Spleen (tissue), 11 donors: ENCODE data around the gene MYLK4. TPM values are rescaled to one million over a fixed set of nuclear protein-coding genes. Genes with fewer than 3 reads are reported as not detected.
"Not testable (repeated sequence)": the region's sequence is repeated elsewhere in the genome, so short reads cannot be mapped to it uniquely, and the experiment has no call there.

Experiments used
- DNase-seq: peaks from one replicate; pipeline ENCODE4 v3.0.0-alpha.2; 2020
- H3K27ac ChIP-seq, 8 donors: fragments of 200-600 bp; sonication (generic) in 7 of 8; 1 replicate in 4 of 8; 2 replicates in 4 of 8; pipeline versions ENCODE4 v1.5.0 to v1.8.0; 2016 to 2021; ENCODE audit warnings: inconsistent platforms in 4 of 8, mild to moderate bottlenecking in 4 of 8, moderate library complexity in 1 of 8
- H3K27me3 ChIP-seq, 7 donors: fragments of 200-600 bp; sonication (generic) in 6 of 7; replicated peaks in 1 of 7; 1 replicate in 4 of 7; 2 replicates in 3 of 7; pipeline versions ENCODE4 v1.5.0 to v1.8.0; 2016 to 2021; ENCODE audit warnings: inconsistent platforms in 3 of 7, mild to moderate bottlenecking in 1 of 7
- H3K36me3 ChIP-seq, 6 donors: fragments of 200-600 bp; sonication (generic) in 5 of 6; 1 replicate in 4 of 6; 2 replicates in 2 of 6; pipeline versions ENCODE4 v1.5.0 to v1.8.0; 2016 to 2021; ENCODE audit warnings: inconsistent platforms in 2 of 6
- H3K4me1 ChIP-seq, 6 donors: fragments of 200-600 bp; sonication (generic) in 5 of 6; 1 replicate in 3 of 6; 2 replicates in 3 of 6; pipeline versions ENCODE4 v1.5.0 to v1.8.0; 2016 to 2021; ENCODE audit warnings: inconsistent platforms in 3 of 6
- H3K4me3 ChIP-seq, 8 donors: fragments of 200-600 bp; sonication (generic) in 7 of 8; 1 replicate in 4 of 8; 2 replicates in 4 of 8; pipeline versions ENCODE4 v1.5.0 to v1.8.0; 2016 to 2021; ENCODE audit warnings: inconsistent platforms in 4 of 8, mild to moderate bottlenecking in 4 of 8, moderate library complexity in 2 of 8
- H3K9me3 ChIP-seq, 8 donors: fragments of 200-600 bp; sonication (generic) in 7 of 8; 1 replicate in 4 of 8; 2 replicates in 4 of 8; pipeline versions ENCODE4 v1.5.0 to v1.8.0; 2016 to 2021; ENCODE audit warnings: inconsistent platforms in 4 of 8
- POLR2A ChIP-seq, 3 donors: fragments of 450-650 bp; IDR thresholded peaks; one replicate each; pipeline ENCODE4 v1.5.1; 2017; ENCODE audit warnings: antibody characterized with exemption in 3 of 3, mild to moderate bottlenecking in 1 of 3
- POLR2AphosphoS5 ChIP-seq, 3 donors: sonication (generic); formaldehyde crosslinking; IDR thresholded peaks; one replicate each; pipeline ENCODE4 v1.5.1; 2017; ENCODE audit warnings: antibody characterized with exemption in 3 of 3
- WGBS, 5 donors: extraction: QIAGEN DNeasy Blood & Tissue Kit in 3 of 5; methylation state at CpG; one replicate each; pipeline versions ENCODE4 v1.1.5 to v1.1.7; 2013 to 2018; 5-methylcytosine and 5-hydroxymethylcytosine counted together
- intact Hi-C: fragments of 100-400 bp; cut with DNase I; formaldehyde crosslinking; loops from one replicate; pipeline ENCODE4 v1.15.0; 2023; ENCODE audit warnings: low total_unique reads
- polyA plus RNA-seq, 3 donors: library from polyadenylated mRNA; stranded (reverse); fragments of 200-250 nt; gene quantifications; one replicate each; pipeline ENCODE4 v1.2.1, GENCODE V29; 2013
- total RNA-seq, 7 donors: library from RNA; depleted of rRNA in 3 of 7; stranded (reverse); fragments of >200 nt in 3 of 7; fragmentation: NEBNext Ultra II Directional in 4 of 7; extraction: Animal tissue kit (Norgen Biotek cat#: 25700) in 4 of 7; gene quantifications; one replicate each; pipeline versions ENCODE4 v1.1.0 to v1.2.1, GENCODE V29; 2016 to 2021
- TF ChIP-seq, protein P1 (sequence below), 11 experiments: fragments of 200-600 bp in 7 of 11; fragments of 450-650 bp in 4 of 11; sonication (generic) in 4 of 11; IDR thresholded peaks in 8 of 11; conservative IDR thresholded peaks in 3 of 11; 1 replicate in 7 of 11; 2 replicates in 4 of 11; pipeline versions ENCODE4 v1.4.0 to v1.8.0; 2016 to 2021; ENCODE audit warnings: antibody characterized with exemption in 11 of 11, inconsistent platforms in 4 of 11, mild to moderate bottlenecking in 1 of 11
- donor health status: healthy with polysubstance abuse.
- donor health status: DM: no; HTN: no; CAD: no; lungs with moderate emphysema.
- donor health status: DM: no; HTN: no; CAD: no.
- donor health status: Bipolar disorder and iron deficiency.
- donor health status: healthy.
- donor health status: DM: no; HTN: no; CAD: no.
- donor health status: DM: yes; HTN: yes; CAD: no.

MYLK4 gene
- total and polyA plus RNA-seq, 10 donors: 0.21 to 1.9 (median 0.76) TPM

DNA sequence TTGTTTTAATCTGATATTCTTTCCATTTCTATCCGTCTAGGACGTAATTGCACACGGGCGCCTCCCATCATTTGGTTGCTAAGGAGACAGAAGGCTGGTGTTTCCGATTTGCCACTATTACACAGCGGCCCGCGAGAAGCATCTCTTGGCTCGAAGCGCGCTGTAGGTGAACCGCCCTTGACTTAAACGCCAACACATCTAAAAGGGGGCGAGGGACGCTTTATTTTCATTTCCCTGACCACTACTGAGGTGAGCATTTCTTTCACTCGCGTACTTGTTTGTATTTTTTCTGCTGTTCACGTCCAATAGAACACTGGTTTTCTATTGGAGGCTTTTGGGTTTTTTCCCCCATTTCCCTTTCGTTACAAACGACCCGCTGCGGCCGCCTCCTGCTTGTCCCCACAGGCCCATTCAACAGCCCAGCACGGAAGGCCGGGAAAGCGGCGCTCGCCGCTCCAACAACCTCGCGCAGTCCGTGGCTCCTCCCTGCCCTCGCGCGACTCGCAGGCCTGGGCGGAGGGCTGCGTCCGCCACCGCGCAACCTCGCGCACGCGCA is 14.0 kb upstream of the MYLK4 start:
- Histone ChIP-seq H3K4me1 (peaks cover 29 to 54% (median 41%) of the 10 kb centered on the region in 6 donors), H3K9me3 (no peaks in the 10 kb centered on the region), H3K27me3 (no peaks in the 10 kb centered on the region), H3K4me3 (peak overlapping the region; percentile 35 to 96 (median 62)), H3K36me3 (no peaks in the 10 kb centered on the region), H3K27ac (peak overlapping the region; percentile 59 to 98 (median 94))
- peak; percentile 87 for DNase-seq
- TF ChIP-seq POLR2AphosphoS5 (IDR thresholded peaks at IDR 0.05) (peak; percentile 85 to 88 (median 86)), POLR2A (IDR thresholded peaks at IDR 0.05) (no peak)
- TF ChIP-seq, protein P1, sequence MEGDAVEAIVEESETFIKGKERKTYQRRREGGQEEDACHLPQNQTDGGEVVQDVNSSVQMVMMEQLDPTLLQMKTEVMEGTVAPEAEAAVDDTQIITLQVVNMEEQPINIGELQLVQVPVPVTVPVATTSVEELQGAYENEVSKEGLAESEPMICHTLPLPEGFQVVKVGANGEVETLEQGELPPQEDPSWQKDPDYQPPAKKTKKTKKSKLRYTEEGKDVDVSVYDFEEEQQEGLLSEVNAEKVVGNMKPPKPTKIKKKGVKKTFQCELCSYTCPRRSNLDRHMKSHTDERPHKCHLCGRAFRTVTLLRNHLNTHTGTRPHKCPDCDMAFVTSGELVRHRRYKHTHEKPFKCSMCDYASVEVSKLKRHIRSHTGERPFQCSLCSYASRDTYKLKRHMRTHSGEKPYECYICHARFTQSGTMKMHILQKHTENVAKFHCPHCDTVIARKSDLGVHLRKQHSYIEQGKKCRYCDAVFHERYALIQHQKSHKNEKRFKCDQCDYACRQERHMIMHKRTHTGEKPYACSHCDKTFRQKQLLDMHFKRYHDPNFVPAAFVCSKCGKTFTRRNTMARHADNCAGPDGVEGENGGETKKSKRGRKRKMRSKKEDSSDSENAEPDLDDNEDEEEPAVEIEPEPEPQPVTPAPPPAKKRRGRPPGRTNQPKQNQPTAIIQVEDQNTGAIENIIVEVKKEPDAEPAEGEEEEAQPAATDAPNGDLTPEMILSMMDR (IDR thresholded peaks at IDR 0.05 in 8 of 11, conservative IDR thresholded peaks at IDR 0.05 in 3 of 11): no peak
- 0 to 1% (median 0%) methylated on average over 38 to 45 of the region's 45 CpGs for WGBS, 5 donors
- intact Hi-C loops: no loop called here

DNA sequence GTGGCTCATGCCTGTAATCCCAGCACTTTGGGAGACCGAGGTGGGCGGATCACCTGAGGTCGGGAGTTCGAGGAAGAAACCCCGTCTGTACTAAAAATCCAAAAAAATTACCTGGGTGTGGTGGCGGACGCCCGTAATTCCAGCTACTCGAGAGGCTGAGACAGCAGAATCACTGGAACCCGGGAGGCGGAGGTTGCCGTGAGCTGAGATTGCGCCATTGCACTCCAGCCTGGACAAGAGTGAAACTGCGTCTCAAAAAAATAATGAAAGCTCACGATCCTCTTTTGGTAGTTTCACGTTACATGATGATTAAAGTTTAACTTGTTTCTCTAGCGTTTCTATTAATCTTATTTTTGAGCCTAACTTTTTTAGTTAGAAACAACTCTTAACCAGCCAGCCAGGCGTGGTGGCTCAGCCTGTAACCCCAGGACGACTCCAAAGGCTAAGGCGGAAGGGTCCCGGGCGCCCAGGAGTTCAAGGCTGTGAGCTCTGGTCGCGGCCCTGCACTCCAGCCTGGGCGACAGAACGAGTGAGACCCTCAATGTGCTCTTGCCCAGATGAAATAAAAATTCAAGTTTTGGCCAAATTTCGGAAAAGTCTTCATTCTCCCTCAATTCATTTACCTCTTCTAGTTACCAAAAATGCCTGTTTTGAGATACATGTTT is 13.3 kb upstream of the MYLK4 start:
- Histone ChIP-seq H3K27me3 (no peaks in the 10 kb centered on the region), H3K9me3 (no peaks in the 10 kb centered on the region), H3K4me3 (peak overlapping the region in 7 of 8 donors; percentile 35 to 96 (median 73)), H3K36me3 (no peaks in the 10 kb centered on the region), H3K4me1 (peaks cover 23 to 47% (median 34%) of the 10 kb centered on the region in 6 donors), H3K27ac (peak overlapping the region in 7 of 8 donors; percentile 89 to 98 (median 95))
- no peak for TF ChIP-seq POLR2AphosphoS5 (IDR thresholded peaks at IDR 0.05)
- no peak for TF ChIP-seq POLR2A (IDR thresholded peaks at IDR 0.05)
- TF ChIP-seq, protein P1 (IDR thresholded peaks at IDR 0.05 in 8 of 11, conservative IDR thresholded peaks at IDR 0.05 in 3 of 11): no peak
- 78 to 82% (median 80%) methylated on average over 27 of the region's 27 CpGs for WGBS, 5 donors
- DNase-seq: peak; percentile 87
- intact Hi-C loops: no loop called here

DNA sequence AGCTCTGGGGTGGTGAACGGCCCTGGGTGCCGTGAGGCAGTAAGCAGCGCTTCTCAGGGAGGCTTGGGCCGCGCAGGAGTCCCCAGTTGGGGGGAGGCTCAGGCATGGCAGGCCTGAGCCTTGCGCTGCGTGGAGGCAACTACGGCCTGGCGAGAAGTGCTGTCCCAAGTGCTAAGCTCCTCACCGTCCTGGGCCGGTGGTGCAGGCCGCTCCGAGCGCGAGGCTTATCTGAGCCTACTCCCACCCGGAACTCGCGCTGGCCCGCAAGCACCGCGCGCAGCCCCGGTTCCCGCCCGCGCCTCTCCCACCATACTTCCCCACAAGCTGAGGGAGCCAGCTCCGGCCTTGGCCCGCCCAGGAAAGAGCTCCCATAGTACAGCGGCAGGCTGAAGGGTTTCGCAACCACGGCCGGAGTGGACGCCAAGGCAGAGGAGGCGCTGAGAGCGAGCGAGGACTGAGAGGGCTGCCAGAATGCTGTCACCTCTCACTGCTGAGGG is 12.7 kb upstream of the MYLK4 start:
- no peaks in the 10 kb centered on the region for H3K36me3 ChIP-seq
- intact Hi-C loops: no loop called here
- H3K9me3 ChIP-seq: no peaks in the 10 kb centered on the region
- no peak overlapping the region for H3K4me3 ChIP-seq
- peak; percentile 87 for DNase-seq
- peak overlapping the region in 2 of 8 donors; percentile 98 for H3K27ac ChIP-seq
- H3K4me1 ChIP-seq: peaks cover 17 to 41% (median 28%) of the 10 kb centered on the region in 6 donors
- H3K27me3 ChIP-seq: no peaks in the 10 kb centered on the region
- TF ChIP-seq POLR2AphosphoS5 (IDR thresholded peaks at IDR 0.05) (no peak), POLR2A (IDR thresholded peaks at IDR 0.05) (no peak)
- TF ChIP-seq, protein P1 (IDR thresholded peaks at IDR 0.05 in 8 of 11, conservative IDR thresholded peaks at IDR 0.05 in 3 of 11): no peak
- 90 to 94% (median 93%) methylated on average over 27 to 36 of the region's 36 CpGs for WGBS, 5 donors

DNA sequence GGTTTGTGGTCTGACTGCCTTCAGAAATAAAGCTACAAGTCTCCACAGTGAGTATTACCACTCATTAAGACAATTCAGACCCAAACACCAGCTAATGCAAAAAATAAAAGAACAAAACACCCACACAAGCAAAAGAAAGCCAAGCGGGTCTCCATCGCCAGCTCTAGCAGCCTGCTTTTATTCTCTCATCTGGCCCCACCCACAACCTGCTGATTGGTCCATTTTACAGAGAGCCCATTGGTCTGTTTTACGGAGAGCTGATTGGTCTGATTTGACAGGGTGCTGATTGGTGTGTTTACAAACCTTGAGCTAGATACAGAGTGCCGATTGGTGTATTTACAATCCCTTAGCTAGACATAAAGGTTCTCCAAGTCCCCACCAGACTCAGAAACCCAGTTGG is 12.1 kb upstream of the MYLK4 start:
- peaks cover 11 to 35% (median 23%) of the 10 kb centered on the region in 6 donors for H3K4me1 ChIP-seq
- DNase-seq, H3K4me3 ChIP-seq, H3K36me3 ChIP-seq, H3K27ac ChIP-seq, H3K27me3 ChIP-seq, H3K9me3 ChIP-seq, intact Hi-C loops: not testable (repeated sequence)
- WGBS, 5 donors: 91 to 99% (median 96%) methylated on average over 4 of the region's 4 CpGs
